Cerebellar nuclear complex (tissue), 1 donor: ENCODE data around the gene ZNF548.
"Not testable (repeated sequence)": the region's sequence is repeated elsewhere in the genome, so short reads cannot be mapped to it uniquely, and the experiment has no call there.

Experiments
- DNase-seq, 2 experiments: peaks; one replicate each; lab custom pipeline; 2025; lab: John Stamatoyannopoulos, UW

ZNF548 gene

GRCh38 chr19:57389730-57390598 lies at the start of gene ZNF548:
TSS of gene ZNF548 (plus strand) at chr19:57389854. CDS start at chr19:57390100, 246 bp downstream.
- DNase-seq, result peak; percentile 99

DNA sequence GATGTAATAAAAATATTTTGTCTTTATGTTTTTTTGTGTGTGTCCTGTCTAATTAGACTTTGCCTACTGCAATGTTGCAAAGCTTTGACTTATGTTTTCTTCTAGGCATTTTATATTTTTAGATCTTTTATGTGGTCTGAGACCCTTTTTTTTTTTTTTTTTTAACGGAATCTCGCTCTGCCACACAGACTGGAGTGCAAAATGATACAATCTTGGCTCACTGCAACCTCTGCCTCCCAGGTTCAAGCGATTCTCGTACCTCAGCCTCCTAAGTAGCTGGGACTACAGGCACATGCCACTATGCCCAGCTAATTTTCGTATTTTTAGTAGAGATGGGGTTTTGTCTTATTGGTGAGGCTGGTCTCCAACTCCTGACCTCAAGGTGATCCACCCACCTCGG lies 47.1 kb upstream of the ZNF548 start:
- DNase-seq, result no peak

GRCh38 chr19:57348136-57348535 lies 41.5 kb upstream of the ZNF548 start:
- no peak for DNase-seq

- peak; percentile 90 to 95 for DNase-seq
Measured at GRCh38 chr19:57350877-57351805, 38.5 kb upstream of the ZNF548 start, which contains the start of gene ZNF304. TSS of gene ZNF304 (plus strand) at chr19:57351271. CDS start at chr19:57351665, 394 bp downstream.

- DNase-seq, result no peak
Measured at GRCh38 chr19:57351867-57352266, 37.8 kb upstream of the ZNF548 start.

DNA sequence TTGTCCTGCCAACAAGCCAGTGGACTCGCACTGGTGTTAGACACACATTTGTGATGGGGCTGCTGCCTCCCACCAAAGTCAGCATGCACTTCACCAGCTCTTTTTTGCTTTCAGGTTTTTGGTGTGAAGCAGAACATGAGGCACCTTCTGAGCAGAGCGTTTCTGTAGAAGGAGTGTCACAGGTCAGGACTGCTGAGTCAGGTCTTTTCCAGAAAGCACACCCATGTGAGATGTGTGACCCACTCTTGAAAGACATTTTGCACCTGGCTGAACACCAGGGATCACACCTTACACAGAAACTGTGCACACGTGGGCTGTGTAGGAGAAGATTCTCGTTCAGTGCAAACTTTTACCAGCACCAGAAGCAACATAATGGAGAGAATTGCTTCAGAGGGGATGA lies 33.7 kb upstream of the ZNF548 start:
- no peak for DNase-seq

DNA sequence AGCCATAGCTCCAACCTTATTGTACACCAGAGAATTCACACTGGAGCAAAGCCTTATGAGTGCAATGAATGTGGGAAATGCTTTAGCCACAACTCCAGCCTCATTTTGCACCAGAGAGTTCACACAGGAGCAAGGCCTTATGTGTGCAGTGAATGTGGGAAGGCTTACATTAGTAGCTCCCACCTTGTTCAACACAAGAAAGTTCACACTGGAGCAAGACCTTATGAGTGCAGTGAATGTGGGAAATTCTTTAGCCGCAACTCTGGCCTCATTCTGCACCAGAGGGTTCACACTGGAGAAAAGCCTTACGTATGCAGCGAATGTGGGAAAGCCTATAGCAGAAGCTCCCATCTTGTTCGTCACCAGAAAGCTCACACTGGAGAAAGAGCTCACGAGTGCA lies 32.2 kb upstream of the ZNF548 start:
- no peak for DNase-seq

GRCh38 chr19:57359300-57359699 lies 30.4 kb upstream of the ZNF548 start:
- no peak for DNase-seq

GRCh38 chr19:57362419-57362818 lies 27.2 kb upstream of the ZNF548 start:
- no peak for DNase-seq

- DNase-seq, result peak; percentile 85 to 96
Measured at GRCh38 chr19:57362997-57363687, 26.5 kb upstream of the ZNF548 start, which contains the start of the genes TRAPPC2B and ZNF547. TSS of gene TRAPPC2B (plus strand) at chr19:57363551. CDS start at chr19:57364834, 1,283 bp downstream. TSS of gene ZNF547 (plus strand) at chr19:57363551. CDS start at chr19:57368556, 5,005 bp downstream.

DNA sequence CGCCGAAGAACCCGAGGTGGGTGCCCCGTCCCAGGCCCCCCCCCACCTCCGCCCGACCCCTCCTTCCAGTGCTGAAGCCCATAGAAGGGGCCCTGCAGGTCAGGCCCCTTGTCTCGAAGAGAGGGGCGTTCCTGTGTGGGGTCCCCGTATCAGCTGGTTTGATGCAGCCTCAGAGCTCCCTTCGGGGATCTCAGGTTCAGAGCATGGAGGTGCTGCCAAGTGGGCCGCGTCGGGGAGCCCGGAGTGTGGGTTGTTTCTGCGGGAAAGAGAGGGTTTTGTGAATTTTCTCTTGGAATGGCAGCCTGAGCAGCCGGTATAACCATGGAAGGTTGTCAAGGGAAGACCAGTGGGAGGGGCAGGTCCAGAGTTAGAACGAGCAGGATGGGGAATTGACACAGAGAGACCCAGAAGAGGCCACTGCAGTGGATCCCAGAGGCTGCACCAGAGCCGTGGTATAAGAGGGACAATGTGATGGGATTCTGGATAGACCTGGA lies 25.9 kb upstream of the ZNF548 start:
- DNase-seq, result no peak

DNA sequence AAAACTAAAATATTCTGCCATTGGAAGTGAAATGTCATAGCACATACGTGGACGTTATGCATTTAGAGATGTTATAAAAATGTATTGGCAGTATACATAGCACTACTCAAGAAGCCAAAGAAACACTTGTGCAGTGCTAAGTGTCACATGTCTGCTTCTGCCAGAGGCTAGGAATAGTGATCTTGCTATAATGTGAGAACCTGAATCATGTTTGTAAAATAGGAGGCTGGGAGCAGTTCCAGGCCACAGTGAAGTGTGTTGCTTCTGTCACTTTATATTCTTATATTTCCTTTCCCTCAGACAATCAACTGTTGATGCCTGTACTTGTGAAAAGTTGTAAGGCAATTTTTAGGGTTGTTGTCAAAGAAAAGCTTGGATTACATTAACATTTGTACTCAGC lies 22.9 kb upstream of the ZNF548 start:
- no peak for DNase-seq

GRCh38 chr19:57374179-57374578 lies 15.5 kb upstream of the ZNF548 start:
- no peak for DNase-seq

GRCh38 chr19:57374647-57375046 lies 15.0 kb upstream of the ZNF548 start:
- DNase-seq, result not testable (repeated sequence)

GRCh38 chr19:57376151-57376550 lies 13.5 kb upstream of the ZNF548 start:
- no peak for DNase-seq

DNA sequence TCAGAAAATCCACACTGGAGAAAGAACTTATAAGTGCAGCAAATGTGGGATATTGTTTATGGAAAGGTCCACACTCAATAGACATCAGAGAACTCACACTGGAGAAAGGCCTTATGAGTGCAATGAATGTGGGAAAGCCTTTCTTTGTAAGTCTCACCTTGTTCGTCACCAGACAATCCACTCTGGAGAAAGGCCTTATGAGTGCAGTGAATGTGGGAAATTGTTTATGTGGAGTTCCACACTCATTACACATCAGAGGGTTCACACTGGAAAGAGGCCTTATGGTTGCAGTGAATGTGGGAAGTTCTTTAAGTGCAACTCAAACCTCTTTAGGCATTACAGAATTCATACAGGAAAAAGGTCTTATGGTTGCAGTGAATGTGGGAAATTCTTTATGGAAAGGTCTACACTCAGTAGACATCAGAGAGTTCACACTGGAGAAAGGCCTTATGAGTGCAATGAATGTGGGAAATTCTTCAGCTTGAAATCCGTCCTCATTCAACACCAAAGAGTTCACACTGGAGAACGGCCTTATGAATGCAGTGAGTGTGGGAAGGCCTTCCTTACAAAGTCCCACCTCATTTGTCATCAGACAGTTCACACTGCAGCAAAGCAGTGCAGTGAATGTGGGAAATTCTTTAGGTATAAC lies 12.0 kb upstream of the ZNF548 start:
- DNase-seq, result no peak

DNA sequence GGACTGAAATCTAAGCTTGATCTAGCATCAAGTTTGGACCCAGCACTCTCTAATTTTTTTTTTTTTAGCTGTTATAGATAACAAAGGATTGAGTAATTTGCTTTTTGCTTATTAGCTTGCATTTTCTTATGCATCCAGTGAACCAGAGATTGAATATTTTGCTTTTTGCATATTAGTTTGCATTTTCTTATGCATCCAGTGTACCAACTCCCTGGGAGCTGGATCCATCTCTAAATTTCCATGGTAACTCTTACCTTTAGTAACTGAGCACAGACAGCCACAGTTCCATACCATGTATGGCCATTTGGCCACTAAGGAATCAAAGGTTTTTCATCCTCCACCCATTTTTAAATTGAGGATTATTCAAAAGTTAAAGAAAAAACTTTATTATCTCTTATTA lies 8.7 kb upstream of the ZNF548 start:
- no peak for DNase-seq

DNA sequence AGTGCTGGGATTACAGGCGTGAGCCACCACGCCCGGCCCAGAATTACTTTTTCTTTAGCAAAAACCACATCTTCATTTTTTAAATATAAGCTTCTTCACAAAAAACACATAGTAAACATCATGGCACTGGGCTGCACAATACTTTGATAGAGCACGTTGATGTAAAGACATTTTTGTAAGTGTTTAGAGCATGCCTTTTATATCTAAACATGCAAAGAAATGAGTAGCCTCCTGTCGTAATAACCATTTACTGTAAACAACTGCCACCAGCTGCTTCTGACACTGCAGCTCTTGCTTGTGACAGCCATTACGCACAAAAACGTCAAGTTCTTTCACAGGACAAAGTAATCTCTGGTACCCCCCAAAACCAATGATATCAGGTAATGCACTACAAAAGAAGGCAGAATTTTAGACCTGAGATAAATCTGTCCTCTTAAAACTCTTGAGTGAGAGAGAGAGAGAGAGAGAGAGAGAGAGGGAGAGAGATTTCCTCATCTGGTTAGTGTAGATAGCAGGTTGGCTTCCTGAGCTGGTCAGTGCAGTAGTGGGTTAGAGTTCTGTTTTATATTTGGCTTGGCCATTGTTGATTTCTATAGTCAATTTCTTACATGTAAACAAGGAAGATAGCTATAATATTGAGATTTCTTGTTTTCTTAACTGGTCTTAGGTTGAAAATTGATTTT lies 6.7 kb upstream of the ZNF548 start:
- no peak for DNase-seq

DNA sequence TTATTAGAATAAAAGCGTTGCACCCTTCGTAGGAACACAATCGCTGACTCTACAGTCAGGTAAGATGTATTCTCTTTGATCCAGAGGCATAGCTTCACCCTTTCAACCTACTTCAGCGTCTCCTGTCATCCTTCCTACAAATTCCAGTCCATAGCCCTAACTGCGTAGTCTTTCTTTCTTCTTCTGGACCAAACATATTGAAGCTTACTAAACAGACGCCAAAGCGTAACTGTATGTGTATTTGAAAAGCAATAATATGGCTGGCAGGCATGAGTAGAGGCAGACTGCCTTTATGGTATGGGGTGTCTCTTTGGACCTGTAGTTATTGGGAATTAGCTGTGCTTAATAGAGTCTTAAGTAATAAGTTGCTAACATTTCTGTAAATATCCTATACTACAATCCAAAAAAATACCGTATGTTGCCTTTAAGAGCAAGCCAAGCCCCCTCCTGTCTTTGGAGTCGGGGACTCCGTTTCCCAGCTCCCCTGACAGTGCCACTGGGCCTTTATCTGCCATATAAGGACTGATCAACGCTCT lies 392 bp upstream of the ZNF548 start:
- no peak for DNase-seq

DNA sequence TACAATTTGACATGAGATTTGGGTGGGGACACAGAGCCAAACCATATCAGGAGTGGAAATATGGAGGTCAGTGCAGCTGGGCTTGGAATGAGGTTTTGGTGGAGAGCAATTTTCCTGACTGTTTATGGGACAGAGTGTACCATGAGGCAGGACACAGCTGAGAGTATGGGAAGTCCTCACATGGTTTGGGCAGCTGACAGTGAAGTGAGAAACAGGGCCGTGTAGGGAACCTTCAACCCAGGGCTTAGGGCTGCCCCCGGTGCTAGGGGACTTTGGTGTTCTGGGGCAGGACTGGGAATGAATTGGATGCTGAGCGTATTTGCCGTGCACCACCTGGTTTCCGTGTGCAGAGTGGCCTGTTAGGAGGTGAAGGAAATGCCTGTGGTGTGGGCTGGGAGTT lies 6.1 kb downstream of the ZNF548 start:
- no peak for DNase-seq
